Transverse colon (tissue), 4 donors: ENCODE measurements around the gene HACL1. TPM values are rescaled to one million over a fixed set of nuclear protein-coding genes. Genes with fewer than 3 reads are reported as not detected.

ENCODE experiments used
- DNase-seq: peaks from one replicate; pipeline ENCODE4 v3.0.0-alpha.2; 2019
- H3K27ac ChIP-seq, 4 donors: fragments of 200-600 bp; sonication (generic); 2 replicates each; pipeline ENCODE4 v1.5.1; 2016 to 2018; ENCODE audit warnings: inconsistent platforms in 4 of 4
- H3K27me3 ChIP-seq: fragments of 200-600 bp; sonication (generic); 2 replicates; pipeline ENCODE4 v1.5.1; 2017; ENCODE audit warnings: inconsistent platforms
- H3K36me3 ChIP-seq, 4 donors: fragments of 200-600 bp; sonication (generic); 2 replicates each; pipeline ENCODE4 v1.5.1; 2017 to 2019; ENCODE audit warnings: inconsistent platforms in 4 of 4
- H3K4me1 ChIP-seq, 4 donors: fragments of 200-600 bp; sonication (generic); 2 replicates each; pipeline ENCODE4 v1.5.1; 2017 to 2020; ENCODE audit warnings: inconsistent platforms in 4 of 4
- H3K4me3 ChIP-seq, 4 donors: fragments of 200-600 bp; sonication (generic); 1 replicate in 1 of 4; 2 replicates in 3 of 4; pipeline versions ENCODE4 v1.5.1 to v1.6.1; 2017 to 2019; ENCODE audit warnings: inconsistent platforms in 4 of 4
- H3K9me3 ChIP-seq, 2 donors: fragments of 200-600 bp; sonication (generic); 2 replicates each; pipeline ENCODE4 v1.5.1; 2017 to 2019; ENCODE audit warnings: inconsistent platforms in 2 of 2
- EP300 ChIP-seq: sonication (generic); formaldehyde crosslinking; IDR thresholded peaks from one replicate; pipeline ENCODE4 v1.6.1; 2017; ENCODE audit warnings: antibody characterized with exemption, low read depth
- POLR2A ChIP-seq: fragments of 450-650 bp; IDR thresholded peaks from one replicate; pipeline ENCODE4 v1.6.1; 2016; ENCODE audit warnings: antibody characterized with exemption, mild to moderate bottlenecking, moderate library complexity
- POLR2AphosphoS5 ChIP-seq, 3 donors: sonication (generic); formaldehyde crosslinking; IDR thresholded peaks; one replicate each; pipeline ENCODE4 v1.6.1; 2016; ENCODE audit warnings: antibody characterized with exemption in 3 of 3
- WGBS, 2 donors: methylation state at CpG; one replicate each; pipeline ENCODE4 v1.1.5; 2018; ENCODE audit warnings: low coverage in 1 of 2; 5-methylcytosine and 5-hydroxymethylcytosine counted together
- in situ Hi-C, 4 donors: fragments of 200-750 bp; cut with MboI; loops; one replicate each; pipeline versions ENCODE4 v1.15.0 to v1.15.1; 2017; ENCODE audit warnings: low sequenced_read_pairs in 3 of 4, low pct_ligation_motif_present in 1 of 4, low pct_unique_long_range_greater_than_20kb in 1 of 4
- intact Hi-C: fragments of 100-400 bp; cut with DNase I; formaldehyde crosslinking; loops from one replicate; pipeline ENCODE4 v1.15.1; 2023; ENCODE audit warnings: low total_unique reads
- total RNA-seq, 4 donors: library from RNA; depleted of rRNA; stranded (reverse); fragments of >200 nt; gene quantifications; one replicate each; pipeline ENCODE4 v1.1.0, GENCODE V29; 2016
- TF ChIP-seq, protein P1 (sequence below), 5 experiments: fragments of 200-600 bp in 3 of 5; fragments of 450-650 bp in 2 of 5; sonication (generic) in 3 of 5; IDR thresholded peaks; 1 replicate in 2 of 5; 2 replicates in 3 of 5; pipeline ENCODE4 v1.5.1; 2016 to 2017; ENCODE audit warnings: antibody characterized with exemption in 5 of 5, inconsistent platforms in 3 of 5, mild to moderate bottlenecking in 2 of 5, moderate library complexity in 1 of 5

The HACL1 gene
- total RNA-seq, 4 donors from 2014 or later: 7.5 to 21.3 (median 17.1) TPM

DNA sequence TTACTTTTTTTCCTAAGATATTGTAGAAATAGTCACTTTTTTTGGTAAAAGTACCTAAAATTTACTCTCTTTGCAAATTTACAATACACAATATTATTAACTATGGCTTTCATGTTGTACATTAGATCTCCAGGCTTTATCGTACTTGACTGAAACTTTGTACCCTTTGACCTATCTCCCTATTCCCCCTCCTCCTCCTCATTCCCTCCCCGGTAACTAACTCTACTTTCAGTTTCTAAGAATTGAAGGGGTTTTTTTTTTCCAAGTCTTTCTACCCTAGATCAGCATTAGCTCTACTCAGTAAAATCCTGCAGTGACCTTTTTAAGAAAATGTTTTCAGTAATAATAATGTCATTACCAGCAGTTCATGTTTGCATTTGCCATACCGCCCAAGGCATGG lies 10.1 kb downstream of the HACL1 start:
- no peak for TF ChIP-seq EP300
- TF ChIP-seq POLR2A: no peak
- TF ChIP-seq POLR2AphosphoS5 (IDR thresholded peaks at IDR 0.05): no peak
- TF ChIP-seq, protein P1, sequence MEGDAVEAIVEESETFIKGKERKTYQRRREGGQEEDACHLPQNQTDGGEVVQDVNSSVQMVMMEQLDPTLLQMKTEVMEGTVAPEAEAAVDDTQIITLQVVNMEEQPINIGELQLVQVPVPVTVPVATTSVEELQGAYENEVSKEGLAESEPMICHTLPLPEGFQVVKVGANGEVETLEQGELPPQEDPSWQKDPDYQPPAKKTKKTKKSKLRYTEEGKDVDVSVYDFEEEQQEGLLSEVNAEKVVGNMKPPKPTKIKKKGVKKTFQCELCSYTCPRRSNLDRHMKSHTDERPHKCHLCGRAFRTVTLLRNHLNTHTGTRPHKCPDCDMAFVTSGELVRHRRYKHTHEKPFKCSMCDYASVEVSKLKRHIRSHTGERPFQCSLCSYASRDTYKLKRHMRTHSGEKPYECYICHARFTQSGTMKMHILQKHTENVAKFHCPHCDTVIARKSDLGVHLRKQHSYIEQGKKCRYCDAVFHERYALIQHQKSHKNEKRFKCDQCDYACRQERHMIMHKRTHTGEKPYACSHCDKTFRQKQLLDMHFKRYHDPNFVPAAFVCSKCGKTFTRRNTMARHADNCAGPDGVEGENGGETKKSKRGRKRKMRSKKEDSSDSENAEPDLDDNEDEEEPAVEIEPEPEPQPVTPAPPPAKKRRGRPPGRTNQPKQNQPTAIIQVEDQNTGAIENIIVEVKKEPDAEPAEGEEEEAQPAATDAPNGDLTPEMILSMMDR (IDR thresholded peaks at IDR 0.05): no peak
- 76 to 90% methylated on average over 3 of the region's 3 CpGs for WGBS, 2 donors
- no peak for DNase-seq
- H3K36me3 ChIP-seq: peaks cover 0 to 29% (median 10%) of the 10 kb centered on the region in 4 donors
- intact Hi-C loops: no loop called here
- no peak overlapping the region for H3K4me3 ChIP-seq
- in situ Hi-C loops: no loop called here
- no peaks in the 10 kb centered on the region for H3K4me1 ChIP-seq
- H3K27me3 ChIP-seq: no peaks in the 10 kb centered on the region
- no peak overlapping the region for H3K27ac ChIP-seq
- no peaks in the 10 kb centered on the region for H3K9me3 ChIP-seq

DNA sequence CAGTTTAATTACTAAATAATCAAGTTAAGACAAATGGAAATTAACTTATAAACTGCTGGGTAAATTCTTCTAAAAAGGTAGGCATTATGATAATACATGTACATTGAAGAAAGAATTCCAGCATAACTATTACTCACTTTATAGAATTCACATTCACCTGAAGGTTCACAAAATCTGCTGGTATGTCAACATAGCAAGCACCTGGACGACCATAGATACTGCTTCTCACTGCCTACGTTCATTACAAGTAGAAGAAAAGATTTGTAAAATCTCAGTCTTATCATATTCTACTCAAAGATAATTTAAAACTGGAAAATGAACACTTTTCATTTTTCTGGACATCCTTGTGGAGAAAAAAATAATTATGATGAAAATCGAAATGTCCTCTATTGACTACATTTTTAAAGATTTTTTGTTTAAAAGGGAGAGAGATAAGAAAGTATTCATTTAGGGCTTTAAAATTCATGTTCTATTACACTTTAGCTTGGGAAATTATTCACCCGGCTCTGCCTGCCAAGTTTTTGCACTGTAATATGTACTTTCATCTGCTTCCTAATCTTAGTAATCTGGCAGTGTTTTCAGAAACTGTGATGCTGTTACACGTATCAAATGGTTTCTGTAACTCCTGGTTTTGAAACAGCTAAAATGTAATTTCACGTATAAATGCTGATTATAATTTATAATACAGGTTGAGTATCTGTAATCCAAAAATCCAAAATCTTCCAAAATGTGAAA lies 16.1 kb downstream of the HACL1 start:
- in situ Hi-C loops (no loop called here), intact Hi-C loops (no loop called here)
- no peaks in the 10 kb centered on the region for H3K4me1 ChIP-seq
- H3K27ac ChIP-seq: no peak overlapping the region
- 73 to 82% methylated on average over 6 of the region's 6 CpGs for WGBS, 2 donors
- no peak overlapping the region for H3K4me3 ChIP-seq
- no peak for DNase-seq
- TF ChIP-seq, protein P1 (IDR thresholded peaks at IDR 0.05): no peak
- TF ChIP-seq POLR2AphosphoS5 (IDR thresholded peaks at IDR 0.05) (no peak), EP300 (no peak), POLR2A (no peak)
- H3K36me3 ChIP-seq: peaks cover 0 to 46% (median 12%) of the 10 kb centered on the region in 4 donors
- no peaks in the 10 kb centered on the region for H3K9me3 ChIP-seq
- no peaks in the 10 kb centered on the region for H3K27me3 ChIP-seq

DNA sequence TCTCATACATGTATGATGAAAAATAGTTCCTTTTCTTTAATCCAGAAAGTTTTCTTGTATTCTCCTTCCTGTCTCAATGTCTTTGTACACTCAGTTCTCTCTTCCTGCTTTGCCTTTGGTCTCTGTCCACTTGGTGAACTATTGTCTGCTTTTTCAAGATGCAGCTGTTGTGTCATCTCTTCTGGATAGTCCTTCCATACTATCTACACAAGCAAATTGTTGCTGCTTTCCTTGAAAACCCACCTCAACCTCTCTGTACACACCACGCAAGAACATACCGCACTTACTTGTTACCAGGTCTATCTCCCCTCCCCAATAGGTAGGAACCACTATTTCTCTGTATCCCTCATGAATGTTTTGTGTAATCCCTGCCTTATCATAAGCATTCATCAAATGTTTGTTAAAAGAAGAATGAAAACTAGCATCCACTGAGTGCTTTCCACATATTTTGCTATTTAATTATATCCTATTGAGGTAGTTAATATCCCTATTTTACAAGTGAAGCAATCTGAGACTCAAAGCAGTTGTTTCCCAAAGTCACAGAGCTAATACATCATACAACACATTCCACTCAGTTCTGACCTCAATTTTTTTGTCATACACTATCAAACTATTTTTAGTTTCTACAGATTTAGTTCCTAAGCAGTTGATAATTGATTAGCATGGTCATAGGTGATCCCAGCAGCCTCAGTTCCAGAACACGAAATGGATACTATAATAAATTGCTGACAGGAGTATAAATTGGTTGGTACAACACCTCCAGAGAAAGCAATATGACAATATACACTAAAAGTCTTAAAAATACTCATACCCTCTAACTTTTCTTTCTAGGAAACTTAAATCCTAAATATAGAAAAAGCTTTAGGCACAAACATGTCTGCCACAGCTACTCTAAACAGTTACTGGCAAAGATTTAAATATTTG lies 19.6 kb downstream of the HACL1 start:
- in situ Hi-C loops (no loop called here), intact Hi-C loops (no loop called here)
- Histone ChIP-seq H3K4me3 (no peak overlapping the region), H3K36me3 (peaks cover 0 to 30% (median 7%) of the 10 kb centered on the region in 4 donors), H3K9me3 (no peaks in the 10 kb centered on the region), H3K27ac (no peak overlapping the region), H3K27me3 (no peaks in the 10 kb centered on the region), H3K4me1 (no peaks in the 10 kb centered on the region)
- DNase-seq: no peak
- TF ChIP-seq POLR2AphosphoS5 (IDR thresholded peaks at IDR 0.05) (no peak), POLR2A (no peak), EP300 (no peak)
- TF ChIP-seq, protein P1 (IDR thresholded peaks at IDR 0.05): no peak
- WGBS, 2 donors: 95 to 100% methylated on average over 3 of the region's 3 CpGs

DNA sequence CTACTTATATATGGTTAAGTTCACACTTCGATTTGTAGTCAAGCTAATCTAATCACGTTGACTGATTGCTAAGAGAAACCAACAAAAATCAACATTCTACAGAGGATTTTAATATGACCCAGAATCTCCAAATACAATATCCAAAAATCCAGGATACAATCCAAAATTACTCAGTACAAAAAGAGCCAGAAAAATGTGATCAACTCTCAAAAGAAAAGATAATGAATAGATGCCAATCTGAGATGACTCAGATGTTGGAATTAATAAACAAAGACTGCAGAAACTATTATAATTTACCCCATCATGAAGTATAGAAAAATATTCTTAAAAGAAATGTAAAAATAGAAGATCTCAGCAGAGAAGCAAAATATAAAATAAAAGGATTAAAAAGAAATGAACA lies 22.3 kb downstream of the HACL1 start:
- intact Hi-C loops: no loop called here
- in situ Hi-C loops: no loop called here
- no peak for DNase-seq
- 84 to 92% methylated on average over 2 of the region's 2 CpGs for WGBS, 2 donors
- TF ChIP-seq POLR2AphosphoS5 (IDR thresholded peaks at IDR 0.05) (no peak), EP300 (no peak), POLR2A (no peak)
- TF ChIP-seq, protein P1 (IDR thresholded peaks at IDR 0.05): no peak
- Histone ChIP-seq H3K27me3 (no peaks in the 10 kb centered on the region), H3K27ac (no peak overlapping the region), H3K36me3 (peaks cover 0 to 13% (median 5%) of the 10 kb centered on the region in 4 donors), H3K4me3 (no peak overlapping the region), H3K4me1 (no peaks in the 10 kb centered on the region), H3K9me3 (no peaks in the 10 kb centered on the region)
